Right atrium auricular region (tissue), 2 donors: ENCODE results near the gene FGFBP3. TPM values are rescaled to one million over a fixed set of nuclear protein-coding genes. Genes with fewer than 3 reads are reported as not detected.

Experiments used
- DNase-seq: peaks from one replicate; pipeline ENCODE4 v3.0.0-alpha.2; 2019; ENCODE audit warnings: low spot score
- H3K27ac ChIP-seq, 2 donors: fragments of 200-600 bp; sonication (generic); 1 replicate in 1 of 2; 2 replicates in 1 of 2; pipeline ENCODE4 v1.5.1; 2016 to 2019
- H3K27me3 ChIP-seq, 2 donors: fragments of 200-600 bp; sonication (generic); one replicate each; pipeline versions ENCODE4 v1.5.1 to v1.6.0; 2017 to 2019
- H3K36me3 ChIP-seq: fragments of 200-600 bp; sonication (generic); one replicate; pipeline ENCODE4 v1.5.1; 2016
- H3K4me1 ChIP-seq, 2 donors: fragments of 200-600 bp; sonication (generic); one replicate each; pipeline versions ENCODE4 v1.5.1 to v1.6.0; 2017 to 2019
- H3K4me3 ChIP-seq, 2 donors: fragments of 200-600 bp; sonication (generic); 1 replicate in 1 of 2; 2 replicates in 1 of 2; pipeline ENCODE4 v1.5.1; 2017 to 2019; ENCODE audit warnings: mild to moderate bottlenecking in 1 of 2, moderate library complexity in 1 of 2
- H3K9me3 ChIP-seq, 2 donors: fragments of 200-600 bp; sonication (generic); one replicate each; pipeline ENCODE4 v1.5.1; 2019
- CTCF ChIP-seq, 2 donors: fragments of 200-600 bp; sonication (generic); IDR thresholded peaks; one replicate each; pipeline ENCODE4 v1.5.1; 2019; ENCODE audit warnings: antibody characterized with exemption in 2 of 2
- total RNA-seq, 2 donors: library from RNA; depleted of rRNA; stranded (reverse); fragments of >200 nt; gene quantifications; one replicate each; pipeline ENCODE4 v1.1.0, GENCODE V29; 2016

Gene FGFBP3
- total RNA-seq, 2 donors from 2014 or later, result 0.26 to 0.31 TPM

GRCh38 chr10:91908337-91909116, 759 bp downstream of the FGFBP3 start:
- H3K4me3 ChIP-seq, result peak overlapping the region; percentile 70 to 81
- peak overlapping the region; percentile 71 to 74 for H3K27ac ChIP-seq
- H3K9me3 ChIP-seq, result no peaks in the 10 kb centered on the region
- no peaks in the 10 kb centered on the region for H3K36me3 ChIP-seq
- peak; percentile 78 for DNase-seq
- H3K27me3 ChIP-seq, result no peaks in the 10 kb centered on the region
- peaks cover 0 to 20% of the 10 kb centered on the region in 2 donors for H3K4me1 ChIP-seq
- peak; percentile 20 to 64 for TF ChIP-seq CTCF (IDR thresholded peaks at IDR 0.05)

GRCh38 chr10:91907914-91908336, 1.4 kb downstream of the FGFBP3 start:
- H3K36me3 ChIP-seq, result no peaks in the 10 kb centered on the region
- H3K27me3 ChIP-seq, result no peaks in the 10 kb centered on the region
- no peaks in the 10 kb centered on the region for H3K9me3 ChIP-seq
- no peak for TF ChIP-seq CTCF (IDR thresholded peaks at IDR 0.05)
- H3K4me1 ChIP-seq, result peaks cover 0 to 20% of the 10 kb centered on the region in 2 donors
- peak overlapping the region; percentile 71 to 74 for H3K27ac ChIP-seq
- H3K4me3 ChIP-seq, result peak overlapping the region; percentile 70 to 81
- DNase-seq, result no peak

GRCh38 chr10:91907033-91907594, 2.2 kb downstream of the FGFBP3 start:
- TF ChIP-seq CTCF (IDR thresholded peaks at IDR 0.05), result no peak
- Histone ChIP-seq H3K4me3 (no peak overlapping the region), H3K4me1 (peaks cover 0 to 20% of the 10 kb centered on the region in 2 donors), H3K27ac (no peak overlapping the region), H3K36me3 (no peaks in the 10 kb centered on the region), H3K27me3 (no peaks in the 10 kb centered on the region), H3K9me3 (no peaks in the 10 kb centered on the region)
- DNase-seq, result no peak

GRCh38 chr10:91901784-91902677, 7.3 kb downstream of the FGFBP3 start:
- Histone ChIP-seq H3K4me3 (no peak overlapping the region), H3K4me1 (no peaks in the 10 kb centered on the region), H3K9me3 (no peaks in the 10 kb centered on the region), H3K36me3 (no peaks in the 10 kb centered on the region), H3K27ac (no peak overlapping the region), H3K27me3 (no peaks in the 10 kb centered on the region)
- TF ChIP-seq CTCF (IDR thresholded peaks at IDR 0.05), result no peak
- DNase-seq, result no peak

GRCh38 chr10:91897421-91897820, 11.9 kb downstream of the FGFBP3 start:
- TF ChIP-seq CTCF (IDR thresholded peaks at IDR 0.05), result no peak
- H3K4me1 ChIP-seq, result no peaks in the 10 kb centered on the region
- no peak overlapping the region for H3K4me3 ChIP-seq
- no peaks in the 10 kb centered on the region for H3K36me3 ChIP-seq
- H3K9me3 ChIP-seq, result no peaks in the 10 kb centered on the region
- no peak overlapping the region for H3K27ac ChIP-seq
- H3K27me3 ChIP-seq, result no peaks in the 10 kb centered on the region
- no peak for DNase-seq
